ENCODE data around the gene CNTN6.

Gene CNTN6

GRCh38 chr3:1288805-1289494, 196.1 kb downstream of the CNTN6 start:
- DNase-seq (ENCODE audit: low read depth) = no peak
- H3K4me3 ChIP-seq (ENCODE audit: low read depth, low read length) = no peak overlapping the region
- TF ChIP-seq CTCF (IDR thresholded peaks at IDR 0.05; ENCODE audit: low read depth, low read length, missing control alignments) = no peak

GRCh38 chr3:1292571-1293071, 199.8 kb downstream of the CNTN6 start:
- no peak for TF ChIP-seq CTCF (IDR thresholded peaks at IDR 0.05; ENCODE audit: low read depth, low read length, missing control alignments)
- DNase-seq (ENCODE audit: low read depth) = no peak
- H3K4me3 ChIP-seq (ENCODE audit: low read depth, low read length) = no peak overlapping the region

GRCh38 chr3:1294586-1294985, 201.8 kb downstream of the CNTN6 start:
- no peak for TF ChIP-seq CTCF (IDR thresholded peaks at IDR 0.05; ENCODE audit: low read depth, low read length, missing control alignments)
- no peak overlapping the region for H3K4me3 ChIP-seq (ENCODE audit: low read depth, low read length)
- no peak for DNase-seq (ENCODE audit: low read depth)

- no peak for TF ChIP-seq CTCF (IDR thresholded peaks at IDR 0.05; ENCODE audit: low read depth, low read length, missing control alignments)
- DNase-seq (ENCODE audit: low read depth) = no peak
- no peak overlapping the region for H3K4me3 ChIP-seq (ENCODE audit: low read depth, low read length)
Observed at GRCh38 chr3:1318296-1319005, 225.6 kb downstream of the CNTN6 start.

- TF ChIP-seq CTCF (IDR thresholded peaks at IDR 0.05; ENCODE audit: low read depth, low read length, missing control alignments) = no peak
- no peak overlapping the region for H3K4me3 ChIP-seq (ENCODE audit: low read depth, low read length)
- DNase-seq (ENCODE audit: low read depth) = no peak
Observed at GRCh38 chr3:1326546-1326945, 233.7 kb downstream of the CNTN6 start.

GRCh38 chr3:1330107-1330506, 237.3 kb downstream of the CNTN6 start:
- H3K4me3 ChIP-seq (ENCODE audit: low read depth, low read length) = no peak overlapping the region
- TF ChIP-seq CTCF (IDR thresholded peaks at IDR 0.05; ENCODE audit: low read depth, low read length, missing control alignments) = no peak
- no peak for DNase-seq (ENCODE audit: low read depth)
